HG03558 (cell line): ENCODE data around the gene KAT6B.

Source experiments
- ATAC-seq: cut with Tn5 transposase; IDR thresholded peaks from one replicate; pipeline ENCODE4 v1.9.1; 2021; ENCODE audit warnings: moderate number of reproducible peaks; ENCODE audit not compliant: unreplicated experiment; ENCODE audit errors: extremely low read depth

The KAT6B gene

DNA sequence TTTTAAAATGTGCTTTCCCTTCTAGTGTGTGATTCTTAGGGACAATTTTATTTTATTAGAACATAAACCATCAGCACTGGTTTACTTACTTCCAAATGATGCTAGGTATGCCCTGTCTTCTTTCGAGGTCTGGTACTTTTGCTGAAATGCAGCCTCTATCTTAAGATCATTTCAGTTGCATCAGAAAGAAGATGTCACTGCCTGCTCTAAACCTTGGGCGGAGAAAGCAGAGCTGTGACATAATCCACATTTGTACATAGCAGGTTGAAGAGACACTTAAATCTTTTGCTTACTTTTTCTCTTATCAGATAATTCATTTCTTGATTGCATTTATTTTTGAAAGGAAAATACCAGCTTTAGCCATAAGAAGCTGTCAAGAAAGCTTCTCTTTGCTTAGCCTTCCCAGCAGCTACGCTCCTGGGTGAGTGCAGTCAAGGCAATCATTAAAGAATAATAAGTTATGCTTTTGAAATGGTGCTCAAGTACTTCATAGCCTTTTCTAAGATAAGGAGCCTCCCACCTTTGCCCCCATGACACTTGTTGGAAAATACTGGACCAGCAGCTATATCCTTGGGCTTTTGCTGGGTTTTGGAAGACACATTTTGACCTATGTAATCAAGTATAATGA, 176.7 kb downstream of the KAT6B start:
- no peak for ATAC-seq

DNA sequence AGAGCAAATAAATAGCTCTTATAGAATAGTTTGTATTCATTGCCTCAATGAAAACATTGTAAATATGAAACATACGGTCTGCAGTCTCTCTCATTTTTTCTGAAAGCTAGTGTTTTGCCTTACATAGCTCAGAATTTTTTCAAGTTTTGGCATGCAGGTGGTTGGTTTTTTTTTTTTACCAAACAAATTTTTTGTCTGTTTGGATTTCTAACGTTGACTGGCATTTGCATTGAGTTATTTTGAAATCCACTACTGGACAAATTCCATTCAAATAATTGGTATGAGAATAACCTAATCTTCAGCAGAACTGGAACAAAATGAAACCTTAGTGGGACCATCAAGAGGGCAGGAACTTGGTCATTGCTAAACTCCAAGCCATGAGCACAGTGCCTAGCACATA, 177.5 kb downstream of the KAT6B start:
- ATAC-seq, result no peak

DNA sequence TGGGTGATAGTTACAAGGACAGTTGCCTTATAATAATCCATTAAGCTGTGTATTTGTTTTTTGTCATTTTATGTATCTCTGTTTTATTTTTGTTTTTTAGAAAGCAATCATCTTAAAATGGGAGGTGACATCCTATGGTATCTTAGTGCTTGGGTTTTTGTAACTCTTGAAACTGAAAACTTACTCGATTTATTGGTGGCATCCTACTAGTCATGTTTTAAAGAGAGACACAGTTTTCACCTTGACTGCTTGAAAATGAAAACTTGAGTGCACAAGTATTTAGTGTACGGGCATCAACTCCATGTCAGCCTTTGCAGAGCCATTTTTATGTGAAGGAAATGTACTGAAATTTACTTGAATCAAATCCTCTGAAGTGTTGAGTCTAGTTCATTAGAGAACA, 181.2 kb downstream of the KAT6B start:
- no peak for ATAC-seq

DNA sequence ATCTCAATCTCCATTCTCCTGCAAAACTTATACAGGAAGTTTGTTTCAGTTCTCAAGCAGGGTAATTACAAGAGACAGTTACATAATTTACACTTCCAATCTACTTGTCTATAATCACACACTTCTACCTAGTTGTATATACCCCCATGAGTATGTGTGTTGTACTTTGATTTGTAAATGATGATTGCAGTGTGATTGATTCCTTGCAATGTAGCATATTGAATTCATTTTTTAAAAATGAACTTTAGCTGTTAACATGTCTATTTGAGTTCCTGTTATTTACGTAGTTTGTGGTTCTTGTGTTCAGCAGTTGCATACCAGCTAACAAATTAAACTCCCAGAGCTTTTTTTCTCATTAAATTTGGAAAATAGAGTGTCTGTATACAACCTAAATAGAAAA, 182.6 kb downstream of the KAT6B start:
- ATAC-seq, result no peak

DNA sequence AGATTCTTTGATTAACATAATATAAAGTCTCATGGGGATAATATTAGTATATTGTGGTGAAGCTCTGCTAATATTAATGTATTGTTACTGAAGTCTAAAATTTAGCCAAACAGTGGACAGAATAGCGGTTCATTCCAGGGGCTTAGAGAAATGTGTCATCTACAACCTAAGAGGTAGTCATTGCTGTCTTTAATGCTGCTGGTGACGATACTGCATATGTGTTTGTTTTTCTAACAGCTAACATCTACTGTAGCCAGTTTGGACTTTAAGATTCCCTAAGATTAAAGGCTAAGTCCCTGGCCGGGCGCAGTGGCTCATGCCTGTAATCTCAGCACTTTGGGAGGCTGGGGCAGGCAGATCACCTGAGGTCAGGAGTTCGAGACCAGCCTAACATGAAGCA, 183.0 kb downstream of the KAT6B start:
- no peak for ATAC-seq

DNA sequence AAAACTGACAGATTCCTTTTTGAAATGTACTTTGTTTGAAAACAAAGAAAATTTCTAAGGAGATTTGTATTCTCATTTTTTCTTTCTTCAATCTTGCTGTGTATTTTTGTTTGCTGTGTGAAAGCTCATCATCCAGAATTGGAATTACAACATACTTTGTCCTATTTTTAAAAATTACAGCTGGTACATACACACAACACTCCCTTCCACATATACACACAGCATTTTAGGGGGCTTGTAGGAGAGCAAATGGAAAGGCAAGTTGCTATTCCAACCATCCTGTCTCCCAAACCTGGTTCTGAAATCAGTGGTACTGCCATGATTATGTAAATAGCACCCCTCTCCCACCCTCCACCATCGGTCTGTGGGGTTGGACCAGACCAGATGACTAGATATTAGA, 184.0 kb downstream of the KAT6B start:
- no peak for ATAC-seq

DNA sequence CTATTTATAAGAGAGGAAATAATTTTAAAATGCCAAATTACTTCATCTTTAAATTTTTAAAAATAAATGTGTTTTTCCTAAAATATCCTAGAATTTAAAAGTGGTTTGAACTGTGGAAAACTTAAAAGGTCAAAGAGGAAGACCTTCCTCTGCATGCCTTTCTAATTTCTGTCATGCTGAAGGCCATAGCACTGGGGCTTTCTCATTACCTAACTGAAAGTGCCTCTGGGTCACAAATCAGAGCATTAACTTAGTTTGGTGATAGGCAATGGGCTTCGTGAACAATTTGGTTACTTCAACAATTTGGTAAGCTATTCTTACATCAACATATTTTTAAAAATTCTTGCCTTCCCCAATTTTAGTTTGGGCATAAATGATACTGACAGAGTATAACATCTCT, 184.8 kb downstream of the KAT6B start:
- ATAC-seq, result no peak

DNA sequence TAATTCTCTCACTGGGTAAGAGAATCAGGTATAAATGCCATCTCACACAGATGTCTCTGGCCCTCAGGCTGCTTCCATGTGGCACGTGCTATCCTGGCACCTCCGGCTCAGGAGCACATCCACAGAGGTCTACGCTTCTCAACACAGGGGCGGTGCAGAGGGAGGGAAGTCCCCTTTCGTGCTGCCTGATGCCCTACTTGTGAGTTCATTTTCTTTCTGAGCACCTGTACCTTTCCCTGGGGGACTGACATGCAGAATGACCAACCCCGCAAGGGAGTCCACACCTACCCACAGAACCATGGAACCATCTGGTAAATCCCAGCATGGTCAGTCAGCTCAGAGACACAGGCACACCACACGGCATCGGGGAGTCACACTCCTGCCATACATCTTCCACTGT, 186.1 kb downstream of the KAT6B start:
- no peak for ATAC-seq

DNA sequence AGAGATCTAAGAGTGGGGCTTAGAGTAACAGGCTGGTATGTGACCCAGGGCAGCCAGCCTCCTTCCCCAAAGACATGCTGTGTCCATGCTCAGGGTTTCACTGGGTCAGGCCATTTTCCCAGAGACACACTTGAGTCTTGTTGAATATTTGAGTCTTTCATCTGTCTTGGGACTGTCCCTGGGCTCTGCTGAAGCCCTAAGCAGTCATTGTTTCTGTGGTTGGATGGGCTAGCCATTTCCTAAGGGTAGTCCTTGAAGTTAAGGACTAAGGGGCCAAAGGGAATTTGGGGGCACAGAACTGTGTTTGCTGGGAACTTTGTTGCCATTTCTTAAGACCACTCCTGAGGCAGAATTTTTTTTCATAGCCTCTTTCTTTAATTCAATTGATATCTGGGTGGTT, 186.6 kb downstream of the KAT6B start:
- ATAC-seq, result no peak

DNA sequence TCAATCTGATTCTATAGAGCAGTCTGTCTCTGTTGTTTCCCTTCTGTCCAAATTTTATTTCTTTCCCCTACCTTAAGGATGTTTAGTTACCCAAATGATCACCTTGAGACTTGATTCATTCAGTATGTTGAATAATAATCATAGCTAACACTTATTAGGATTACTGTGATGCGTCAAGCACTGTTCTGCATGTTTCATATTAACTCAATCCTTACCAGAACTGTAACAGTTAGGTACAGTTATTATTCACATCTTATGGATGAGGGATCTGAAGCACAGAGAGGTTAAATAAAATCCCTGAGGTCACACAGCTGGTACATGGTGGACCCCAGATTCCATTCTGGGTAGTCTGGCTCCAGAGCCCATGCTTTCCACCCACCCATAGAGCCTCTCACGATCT, 187.1 kb downstream of the KAT6B start:
- ATAC-seq, result no peak

DNA sequence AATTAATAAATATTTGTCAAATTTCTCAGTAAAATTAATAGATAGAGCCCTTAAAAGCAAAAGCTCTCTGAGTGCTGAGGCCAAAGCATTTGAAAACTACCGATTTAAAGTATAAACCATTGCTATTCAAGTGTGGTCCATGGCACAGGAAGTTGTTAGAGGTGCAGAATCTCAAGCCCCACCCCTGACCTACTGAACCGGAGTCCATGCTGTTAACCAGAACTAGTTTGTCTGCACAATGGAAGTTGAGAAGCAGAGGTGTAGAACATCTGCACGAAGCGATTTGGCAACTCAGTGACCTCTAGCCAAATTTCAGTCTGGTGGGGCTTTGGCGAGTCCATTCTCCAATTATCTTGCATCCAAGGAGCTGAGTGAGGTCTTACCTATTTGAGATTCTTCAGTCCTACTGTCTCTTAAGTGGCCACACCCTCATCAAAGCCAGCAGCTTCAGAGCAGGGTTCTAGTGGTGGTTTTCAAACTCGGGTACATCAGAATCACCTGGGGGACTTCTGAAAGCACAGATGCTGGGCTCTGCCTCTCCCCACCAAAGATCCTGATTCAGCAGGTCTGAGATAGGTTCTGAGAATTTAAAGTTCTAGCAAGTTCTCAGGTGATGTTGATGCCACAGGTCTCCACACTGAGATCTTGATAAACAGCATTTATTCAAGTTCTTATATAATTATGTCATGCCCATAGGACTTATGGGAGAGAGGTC, 188.3 kb downstream of the KAT6B start:
- ATAC-seq, result no peak

DNA sequence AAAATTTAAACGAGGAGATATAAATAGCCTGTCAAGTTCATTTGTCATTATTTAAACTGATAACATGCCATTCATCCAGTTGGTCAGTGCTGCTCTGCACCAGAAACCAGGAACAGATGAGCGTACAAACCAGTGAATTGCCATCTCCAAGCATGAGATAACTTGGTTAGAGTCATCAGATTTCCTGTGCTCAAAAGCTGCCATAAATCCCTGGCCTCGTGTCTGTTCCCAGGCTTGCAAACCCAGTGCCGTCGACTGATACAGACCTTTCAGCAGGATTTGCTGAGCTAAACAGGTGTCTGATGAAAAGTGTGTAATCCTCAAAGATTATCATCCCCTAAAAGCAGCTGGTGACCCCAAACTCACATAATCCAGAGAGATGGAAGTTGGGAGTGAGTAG, 189.0 kb downstream of the KAT6B start:
- no peak for ATAC-seq

DNA sequence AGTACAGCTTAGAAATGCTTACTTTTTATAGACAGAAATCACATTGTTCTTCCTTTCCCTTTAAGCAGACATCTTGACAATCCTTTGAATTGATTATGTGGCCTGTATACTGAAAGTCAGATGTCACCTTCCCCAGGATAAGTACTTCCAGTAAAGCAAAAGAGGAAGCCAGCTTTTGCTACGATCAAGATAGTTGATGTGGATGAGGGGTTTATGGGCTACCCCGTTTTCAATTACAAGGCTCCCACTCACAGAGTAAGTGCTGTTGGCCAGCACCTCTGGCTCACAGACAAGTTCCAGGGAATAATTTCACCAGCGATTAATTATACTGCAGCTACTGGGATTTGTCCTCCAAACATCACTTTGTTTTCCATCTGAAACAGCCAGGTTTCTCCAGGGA, 189.9 kb downstream of the KAT6B start:
- no peak for ATAC-seq

DNA sequence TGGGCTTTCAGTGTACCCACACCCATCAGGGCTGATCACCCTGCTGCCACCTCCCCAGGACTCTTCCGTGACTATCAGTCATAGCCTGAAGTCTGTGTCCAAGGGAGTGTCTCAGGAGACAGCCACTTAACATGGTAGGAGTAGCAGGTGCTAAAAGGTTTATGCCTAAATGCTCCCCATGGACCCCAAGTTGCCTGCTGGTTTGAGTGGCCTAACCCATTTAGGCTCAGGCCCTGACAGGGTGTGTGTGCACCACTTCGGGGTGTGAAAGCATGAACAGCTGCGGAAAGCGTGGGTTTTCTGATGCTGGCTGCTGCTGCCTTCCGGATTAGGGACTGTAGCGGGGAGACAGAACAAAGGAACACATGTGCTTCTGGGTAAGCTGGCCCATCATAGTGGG, 191.9 kb downstream of the KAT6B start:
- ATAC-seq, result no peak

DNA sequence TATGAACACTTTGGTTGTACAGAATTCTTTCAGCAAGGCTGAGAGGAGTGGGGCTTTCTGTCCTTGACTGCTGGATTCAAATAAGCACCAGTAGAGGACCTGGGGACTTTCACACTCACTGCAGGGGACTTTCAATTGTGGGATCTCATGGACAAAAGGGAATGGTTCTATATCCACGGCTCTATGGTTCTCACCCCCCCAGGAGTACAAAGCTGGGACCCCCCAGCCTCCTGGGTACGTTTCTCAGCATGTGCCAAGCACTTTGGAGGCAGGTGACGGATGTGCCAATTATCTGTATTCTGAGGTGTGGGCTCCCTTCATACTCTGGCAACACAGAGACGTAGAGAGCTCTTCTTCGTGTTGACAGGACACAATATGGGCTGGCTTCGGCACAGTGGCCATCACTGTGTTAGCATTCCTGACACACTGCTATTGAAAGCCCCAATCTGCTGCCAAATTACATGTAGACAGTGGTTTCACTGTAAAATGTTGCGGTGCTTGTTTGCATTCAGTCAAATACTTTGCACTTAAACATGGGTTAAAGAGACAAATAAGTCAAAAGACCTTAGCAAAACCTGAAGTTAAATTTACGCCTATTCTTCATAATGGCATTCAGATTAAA, 192.4 kb downstream of the KAT6B start:
- no peak for ATAC-seq

DNA sequence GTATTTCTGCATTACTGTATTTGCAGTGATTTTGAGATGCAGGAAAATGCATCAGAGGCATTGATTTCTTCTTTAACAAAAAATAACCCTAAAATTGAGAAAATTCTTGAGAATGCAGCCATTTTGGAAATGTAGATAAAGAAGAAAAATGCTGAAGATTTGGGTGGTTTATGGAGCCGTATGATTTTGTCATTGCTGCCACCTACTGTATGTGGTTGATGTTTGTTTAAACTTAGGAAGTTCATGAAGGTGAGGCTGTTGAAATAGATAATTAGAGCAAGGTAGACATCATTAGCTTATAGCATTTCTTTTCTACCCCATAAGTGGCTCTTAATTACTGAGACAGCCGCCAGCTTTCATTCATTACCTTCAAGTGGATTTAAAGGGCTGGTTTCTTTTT, 193.0 kb downstream of the KAT6B start:
- no peak for ATAC-seq

DNA sequence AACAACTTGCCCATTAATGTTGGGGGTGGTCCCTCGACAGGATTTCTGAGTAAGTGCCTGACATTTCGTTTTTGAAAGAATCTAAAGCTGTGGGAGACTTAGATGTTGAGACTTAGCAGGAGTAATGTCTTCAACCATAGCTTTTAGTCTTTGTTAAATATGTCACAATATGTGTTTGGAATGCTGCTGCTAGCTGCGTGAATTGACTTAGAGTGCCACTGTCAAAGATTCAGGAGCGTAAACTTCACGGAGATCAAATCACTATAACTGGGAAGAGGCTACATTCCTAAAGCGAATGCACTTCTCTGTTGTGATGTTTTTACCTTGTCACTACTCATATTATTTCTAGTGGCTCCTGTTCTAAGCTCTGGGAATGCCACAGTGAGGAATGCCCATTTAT, 193.8 kb downstream of the KAT6B start:
- no peak for ATAC-seq

DNA sequence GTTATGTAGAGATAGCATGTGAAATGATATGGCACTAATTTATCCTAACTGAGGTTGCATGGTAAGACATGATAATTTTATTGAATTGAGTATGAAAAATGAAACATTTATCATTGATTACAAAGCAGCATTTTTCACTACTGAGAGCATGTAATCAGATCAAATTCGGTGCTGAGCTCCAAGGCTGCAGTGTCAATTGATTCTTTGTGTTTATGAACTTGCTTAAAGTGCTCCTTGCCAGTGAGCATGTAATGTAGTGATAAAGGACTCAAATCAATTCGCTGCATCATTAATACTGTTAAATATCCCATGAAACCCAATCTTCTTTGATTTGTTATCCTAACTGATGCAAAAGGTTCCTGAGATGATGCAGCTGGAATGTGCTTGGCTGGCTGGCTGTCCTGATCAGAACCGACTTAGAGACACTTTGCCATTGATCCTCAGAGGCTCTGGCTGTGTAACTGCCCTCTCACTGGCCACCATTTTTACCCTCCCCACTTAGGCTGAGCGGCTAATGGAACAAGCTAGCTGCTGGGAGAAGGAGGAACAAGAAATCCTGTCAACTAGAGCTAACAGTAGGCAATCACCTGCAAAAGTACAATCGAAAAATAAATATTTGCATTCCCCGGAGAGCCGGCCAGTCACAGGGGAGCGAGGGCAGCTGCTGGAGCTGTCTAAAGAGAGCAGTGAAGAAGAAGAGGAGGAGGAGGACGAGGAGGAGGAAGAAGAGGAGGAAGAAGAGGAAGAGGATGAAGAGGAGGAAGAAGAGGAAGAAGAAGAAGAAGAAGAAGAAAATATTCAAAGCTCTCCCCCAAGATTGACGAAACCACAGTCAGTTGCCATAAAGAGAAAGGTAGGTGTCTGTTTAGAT, 195.2 kb downstream of the KAT6B start:
- no peak for ATAC-seq

DNA sequence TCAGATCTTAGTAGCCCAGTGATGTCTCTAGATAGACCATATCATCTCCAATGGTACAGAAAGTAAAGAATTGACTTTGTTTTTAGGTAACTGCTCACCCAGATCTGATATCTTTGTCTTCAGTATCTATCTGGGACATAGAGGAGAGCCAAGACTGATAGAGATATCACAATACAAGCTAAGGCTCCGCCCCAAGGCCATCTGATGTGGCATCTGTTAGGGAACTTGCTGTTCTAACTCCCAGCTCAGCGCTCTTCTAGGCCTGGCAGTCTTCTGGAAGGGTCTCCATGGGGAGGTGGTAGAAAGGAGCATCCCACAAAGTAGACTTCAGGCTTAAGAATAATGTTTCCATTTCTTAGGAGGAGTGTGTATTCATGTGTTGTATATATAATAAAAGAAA, 196.7 kb downstream of the KAT6B start:
- no peak for ATAC-seq

DNA sequence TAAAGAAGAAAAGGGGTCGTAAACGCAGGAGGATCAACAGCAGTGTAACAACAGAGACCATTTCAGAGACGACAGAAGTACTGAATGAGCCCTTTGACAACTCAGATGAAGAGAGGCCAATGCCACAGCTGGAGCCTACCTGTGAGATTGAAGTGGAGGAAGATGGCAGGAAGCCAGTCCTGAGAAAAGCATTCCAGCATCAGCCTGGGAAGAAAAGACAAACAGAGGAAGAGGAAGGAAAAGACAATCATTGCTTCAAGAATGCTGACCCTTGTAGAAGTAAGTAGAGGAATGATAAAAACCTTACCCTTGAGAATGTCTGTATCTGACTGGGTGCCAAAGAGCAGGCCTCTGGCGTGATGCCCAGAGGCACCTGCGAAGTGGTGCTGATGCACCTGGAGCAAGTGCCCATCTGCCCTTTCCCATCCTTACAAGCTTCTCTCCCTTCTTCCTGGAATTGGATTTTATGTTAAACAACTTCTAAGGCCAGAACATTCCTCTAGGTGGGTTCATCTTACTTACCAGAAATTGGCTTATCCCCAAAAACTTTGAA, 198.6 kb downstream of the KAT6B start:
- no peak for ATAC-seq

DNA sequence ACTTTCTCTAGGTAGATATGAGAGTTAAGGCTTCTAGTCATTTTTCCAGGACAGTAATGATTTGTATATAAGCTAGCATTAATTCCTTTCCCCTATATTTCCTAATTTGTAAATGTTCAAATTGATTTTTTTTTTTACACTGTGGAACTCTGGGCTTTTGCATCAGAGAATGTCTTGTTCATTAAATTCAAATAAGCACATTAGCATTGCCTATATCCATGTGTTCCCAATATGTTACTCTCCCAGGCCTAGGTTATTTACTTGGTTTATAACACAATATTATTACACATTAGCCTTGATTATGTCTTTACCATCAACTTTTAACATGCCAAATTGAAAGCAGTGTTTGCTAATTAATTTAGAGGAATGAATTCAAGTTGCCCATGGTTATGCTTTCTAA, 201.6 kb downstream of the KAT6B start:
- ATAC-seq, result no peak
